SK-N-SH treated with all-trans-retinoic acid at 6 μM for 48 hours (cell line): ENCODE data around the gene IRF7.

Experiments used
- PATZ1 ChIP-seq: fragments of 250-450 bp; sonication (Bioruptor Pico); IDR thresholded peaks from 2 replicates; pipeline ENCODE4 v1.8.0; 2020; ENCODE audit warnings: mild to moderate bottlenecking, moderate library complexity, borderline replicate concordance
- ZNF8 ChIP-seq: fragments of 450-650 bp; formaldehyde crosslinking; IDR thresholded peaks from 2 replicates; pipeline ENCODE4 v1.5.0; 2020; ENCODE audit warnings: mild to moderate bottlenecking, moderate library complexity

GRCh38 chr11:569158-569885, 46.4 kb downstream of the IRF7 start:
- no peak for TF ChIP-seq ZNF8 (CRISPR knock-in tag)
- no peak for TF ChIP-seq PATZ1
